ENCODE data around the gene ADCY2.

ADCY2 gene

DNA sequence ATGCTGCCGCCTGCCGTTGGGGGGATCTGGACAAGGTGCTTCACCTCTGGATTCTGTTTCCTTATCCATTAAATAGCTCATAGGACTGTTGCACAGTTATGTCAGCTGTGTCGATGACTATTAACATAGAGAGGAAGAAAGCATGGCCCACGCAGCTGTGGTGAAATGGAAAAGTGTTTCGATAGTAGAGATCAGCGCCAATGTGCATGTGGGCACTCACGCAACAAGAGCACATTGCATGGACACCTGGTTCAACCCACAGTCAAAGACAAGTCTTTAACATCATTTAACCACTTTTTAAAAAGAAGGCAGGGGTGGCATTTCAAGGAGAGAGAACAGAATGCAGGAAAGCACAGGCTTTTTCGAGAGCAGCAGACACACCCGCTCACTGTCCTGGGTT, 107.6 kb downstream of the ADCY2 start:
- no peak for DNase-seq (ENCODE audit: low spot score)

- DNase-seq (ENCODE audit: low spot score), result no peak
These were observed 119.5 kb downstream of the ADCY2 start for GRCh38 chr5:7515284-7515914.

DNA sequence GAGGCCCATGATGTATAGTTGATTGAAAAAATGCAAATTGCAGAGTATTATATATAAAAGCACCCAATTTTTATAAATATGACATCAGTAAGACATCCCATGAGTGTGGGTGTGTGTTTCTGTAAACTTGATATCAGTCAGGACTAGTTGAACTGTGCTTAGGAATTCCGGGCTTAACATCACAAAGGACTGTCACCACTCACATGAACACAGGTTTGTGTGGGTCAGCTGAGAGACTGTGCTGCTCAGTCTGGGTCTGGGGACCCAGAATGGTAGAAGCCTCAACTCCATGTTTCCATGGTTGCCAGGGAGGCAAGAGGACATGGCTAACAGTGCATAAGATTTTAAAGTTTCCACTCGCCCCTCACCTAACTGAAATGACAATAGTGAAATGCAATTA, 120.3 kb downstream of the ADCY2 start:
- no peak for DNase-seq (ENCODE audit: low spot score)

DNA sequence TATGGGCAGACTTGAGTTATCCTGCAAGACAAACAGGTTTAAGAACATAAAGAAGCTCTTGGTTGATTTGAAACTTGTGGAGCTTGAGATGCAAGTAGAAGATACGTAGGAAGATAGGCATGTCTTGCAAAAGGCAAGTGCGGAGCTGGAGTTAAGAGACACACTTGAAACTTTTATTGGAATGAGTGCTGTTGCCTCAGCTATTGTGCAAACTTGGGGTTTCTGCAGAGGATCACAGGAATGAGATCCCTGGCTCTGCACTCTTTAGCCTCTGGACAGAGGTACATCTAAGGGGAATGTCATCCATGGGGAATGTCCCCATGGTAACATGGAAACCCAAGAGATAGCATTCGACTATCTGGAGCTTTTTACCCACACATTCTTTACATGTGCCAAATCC, 121.1 kb downstream of the ADCY2 start:
- no peak for DNase-seq (ENCODE audit: low spot score)

DNA sequence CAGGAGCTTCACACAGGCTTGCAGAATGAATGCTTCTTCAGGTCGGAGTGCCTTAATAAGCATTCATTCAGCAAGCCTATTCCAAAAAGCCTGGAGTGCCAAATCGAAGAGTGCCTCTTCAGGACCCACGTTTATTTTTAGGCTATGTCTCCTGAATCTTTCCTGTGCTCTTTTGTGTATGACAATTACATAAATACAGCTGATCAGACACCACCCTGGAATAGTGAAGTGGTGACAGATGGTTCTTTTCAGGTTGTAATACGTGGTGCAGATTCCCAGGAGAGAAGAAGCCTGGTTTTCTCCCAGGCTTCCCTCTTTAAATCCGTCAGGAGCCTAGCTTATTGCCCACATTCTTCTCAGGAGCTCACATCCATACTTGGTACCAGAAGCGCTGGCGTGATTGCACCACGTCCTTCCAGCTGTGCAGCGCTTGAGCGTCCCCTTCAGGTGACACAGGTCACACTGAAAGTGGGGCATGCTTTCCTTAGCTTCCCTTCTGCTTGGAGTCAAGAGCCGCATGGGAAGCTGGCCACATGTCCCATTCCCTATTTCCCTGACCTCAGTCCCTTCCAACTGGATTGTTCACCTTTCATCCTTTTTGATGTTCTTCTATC, 123.1 kb downstream of the ADCY2 start:
- DNase-seq (ENCODE audit: low spot score), result peak; percentile 60

GRCh38 chr5:7519564-7519963, 123.6 kb downstream of the ADCY2 start:
- no peak for DNase-seq (ENCODE audit: low spot score)

DNA sequence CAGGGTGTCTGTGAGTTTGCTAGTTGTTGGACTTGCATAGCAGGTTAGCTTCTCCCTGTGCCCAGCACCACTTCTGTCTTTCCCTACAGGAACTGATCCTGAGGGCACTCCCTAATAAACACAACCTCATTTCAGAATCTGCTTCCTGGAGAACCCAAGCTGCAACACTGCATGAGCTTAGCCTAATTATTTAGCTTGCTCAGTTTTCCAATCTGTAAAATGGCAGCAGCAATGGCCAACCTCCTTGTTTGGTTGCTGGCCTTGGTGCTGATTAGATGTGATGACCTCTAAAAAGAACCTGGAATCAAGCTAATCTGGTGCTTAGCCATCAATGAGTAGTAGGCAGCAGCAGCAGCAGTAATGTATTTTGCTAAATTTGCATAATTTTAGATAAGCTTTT, 133.9 kb downstream of the ADCY2 start:
- no peak for DNase-seq (ENCODE audit: low spot score)

- no peak for DNase-seq (ENCODE audit: low spot score)
These were observed 138.0 kb downstream of the ADCY2 start for GRCh38 chr5:7533941-7534340.

- DNase-seq (ENCODE audit: low spot score), result no peak
These were observed 138.6 kb downstream of the ADCY2 start for GRCh38 chr5:7534505-7534904.

DNA sequence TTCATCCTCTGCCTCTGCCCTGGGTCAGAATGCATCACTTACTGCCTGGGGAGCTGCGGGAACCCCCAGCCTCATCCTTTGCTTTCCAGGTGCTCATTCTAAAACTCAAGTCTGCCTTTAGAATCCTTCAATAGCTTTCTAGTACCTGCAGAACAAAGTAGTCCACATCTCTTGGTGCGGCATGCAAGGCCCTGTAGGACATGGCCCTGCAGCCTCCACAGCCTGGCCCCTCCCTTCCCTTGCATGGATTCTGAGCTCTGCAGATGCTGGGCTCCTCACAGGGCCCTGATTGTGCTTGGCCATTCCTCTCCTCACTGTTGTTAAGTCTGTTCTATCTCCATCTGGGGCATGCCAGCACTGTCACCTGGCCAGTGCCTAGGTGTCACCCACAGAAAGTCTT, 141.6 kb downstream of the ADCY2 start:
- no peak for DNase-seq (ENCODE audit: low spot score)

GRCh38 chr5:7539571-7539970, 143.6 kb downstream of the ADCY2 start:
- DNase-seq (ENCODE audit: low spot score), result no peak

DNA sequence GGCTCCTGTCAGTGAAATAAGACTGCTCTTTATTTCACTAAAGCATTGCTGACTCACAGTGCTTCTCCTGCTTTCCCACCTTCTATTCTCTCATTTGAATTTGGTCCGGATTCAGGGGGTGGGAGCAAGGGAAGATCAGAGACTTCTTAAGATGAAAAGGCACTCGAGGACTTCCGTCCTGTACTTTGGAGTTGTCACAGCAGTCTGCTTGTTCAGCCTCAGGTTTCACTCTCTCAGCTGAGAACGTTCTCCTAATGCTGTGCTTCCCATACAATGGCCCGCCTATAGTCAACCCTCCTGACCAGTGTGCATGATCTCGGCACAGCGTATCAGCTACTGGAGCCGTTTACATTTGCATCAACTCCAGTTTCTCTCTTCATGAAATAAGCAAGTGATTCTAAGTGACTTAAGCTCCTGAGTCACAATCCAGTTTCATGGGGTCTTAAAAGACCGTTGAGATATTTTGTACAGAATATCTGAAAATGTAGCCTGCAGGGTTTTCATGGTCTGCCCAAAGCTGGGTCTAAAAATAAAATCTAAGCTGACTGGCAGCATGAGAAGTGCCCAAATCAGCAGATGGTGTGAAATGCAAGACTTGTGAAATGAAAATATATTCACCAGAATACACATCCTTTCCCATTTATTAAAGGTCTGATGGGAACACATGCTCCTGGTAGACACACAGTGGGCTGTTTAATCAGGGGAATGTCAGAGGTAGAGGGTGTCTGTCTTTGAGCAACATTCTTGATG, 145.0 kb downstream of the ADCY2 start:
- DNase-seq (ENCODE audit: low spot score), result no peak

- DNase-seq (ENCODE audit: low spot score), result no peak
These were observed 146.0 kb downstream of the ADCY2 start for GRCh38 chr5:7541898-7542297.

GRCh38 chr5:7546555-7546954, 150.6 kb downstream of the ADCY2 start:
- no peak for DNase-seq (ENCODE audit: low spot score)

DNA sequence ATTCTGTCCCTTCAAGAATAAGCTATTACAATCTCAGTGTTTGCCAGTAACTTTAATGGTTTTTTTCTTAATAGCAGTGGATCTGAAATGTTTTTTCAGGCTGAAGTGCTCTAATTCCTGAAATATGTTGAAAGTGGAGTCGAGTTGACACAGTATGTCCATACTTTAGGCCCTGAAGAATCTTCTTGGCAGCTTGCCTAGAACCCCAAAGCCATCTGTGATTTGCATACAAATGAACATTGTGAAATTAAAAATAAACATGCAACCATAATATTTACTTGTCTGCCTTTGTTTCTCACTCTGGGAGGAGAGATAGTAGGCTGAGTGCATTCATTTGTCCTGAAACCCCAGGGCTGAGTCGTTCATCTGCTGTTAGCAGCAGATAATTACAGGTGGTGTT, 152.7 kb downstream of the ADCY2 start:
- DNase-seq (ENCODE audit: low spot score), result no peak

GRCh38 chr5:7565559-7565958, 169.6 kb downstream of the ADCY2 start:
- DNase-seq (ENCODE audit: low spot score), result no peak

GRCh38 chr5:7576023-7576715, 180.2 kb downstream of the ADCY2 start:
- DNase-seq (ENCODE audit: low spot score), result peak; percentile 76

DNA sequence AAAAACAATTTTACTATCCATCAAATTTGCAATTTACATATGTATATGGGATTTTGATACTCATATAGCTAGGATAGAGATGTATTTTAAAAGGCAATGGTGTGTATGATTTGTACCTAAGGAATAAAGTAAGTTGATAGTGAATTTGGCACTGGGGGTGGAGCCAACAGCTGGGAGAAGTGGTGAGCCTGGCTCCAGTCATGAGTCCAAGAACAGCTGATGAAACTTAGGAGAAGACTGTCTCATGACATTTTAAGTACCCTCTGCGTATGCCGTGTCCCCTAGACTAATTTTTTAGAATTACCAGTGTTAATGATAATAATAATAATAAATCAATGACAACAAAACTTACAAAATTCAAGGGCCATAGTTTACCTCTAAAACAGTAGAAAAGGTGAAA, 181.4 kb downstream of the ADCY2 start:
- no peak for DNase-seq (ENCODE audit: low spot score)

GRCh38 chr5:7578071-7578470, 182.1 kb downstream of the ADCY2 start:
- DNase-seq (ENCODE audit: low spot score), result no peak

DNA sequence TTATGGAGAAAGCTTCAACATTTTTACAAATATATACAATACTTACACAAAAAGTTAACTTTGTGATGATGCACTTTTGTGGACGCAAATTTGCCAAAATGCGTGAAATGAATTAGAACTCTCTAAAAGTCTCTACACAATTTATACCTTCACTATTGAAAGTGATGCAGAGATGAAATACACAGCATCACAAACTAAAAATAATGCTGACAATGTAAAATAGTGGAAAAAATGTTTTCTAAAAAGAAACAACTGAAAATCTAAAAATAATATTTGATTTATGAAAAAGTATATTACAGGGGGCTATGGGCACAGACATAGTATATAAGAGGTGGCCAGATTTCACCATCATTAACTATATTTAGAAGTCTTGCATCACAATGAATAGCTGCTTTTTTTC, 188.8 kb downstream of the ADCY2 start:
- no peak for DNase-seq (ENCODE audit: low spot score)

DNA sequence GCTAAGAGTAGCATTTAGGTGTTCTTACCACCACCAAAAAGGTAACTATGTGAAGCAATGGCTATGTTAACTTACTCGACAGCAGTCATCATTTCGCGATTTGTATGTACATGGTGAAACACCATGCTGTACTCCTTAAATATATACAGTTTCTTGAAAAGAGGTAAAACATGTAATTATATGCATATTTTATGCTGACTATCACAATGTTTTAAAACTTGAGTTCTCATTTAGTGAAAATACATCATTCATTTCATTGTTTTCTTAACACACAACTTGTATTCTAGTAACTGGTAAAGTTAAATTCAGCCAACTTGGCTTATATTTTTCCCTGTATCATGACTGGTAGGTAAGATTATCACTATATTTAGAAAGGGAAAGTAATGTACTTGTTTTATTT, 189.9 kb downstream of the ADCY2 start:
- DNase-seq (ENCODE audit: low spot score), result no peak

DNA sequence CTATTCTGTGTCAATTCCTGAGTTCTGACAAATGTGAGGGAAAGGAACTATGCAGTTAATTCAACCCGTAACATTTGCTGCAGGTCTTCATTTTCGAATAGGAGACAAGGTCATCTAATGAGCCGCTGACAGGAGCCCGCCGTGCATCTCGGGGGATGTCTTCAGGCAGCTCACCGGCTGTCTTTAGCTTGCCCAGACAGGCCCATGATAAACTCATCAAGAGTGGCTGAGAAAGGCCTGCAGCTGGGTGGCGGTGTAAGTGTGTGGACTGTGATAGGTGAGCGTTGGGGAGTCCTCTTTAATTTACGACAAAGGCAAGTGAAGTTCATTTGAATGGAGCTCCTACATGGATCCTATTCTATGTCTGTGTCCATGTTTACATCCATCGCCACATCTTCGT, 190.5 kb downstream of the ADCY2 start:
- DNase-seq (ENCODE audit: low spot score), result no peak

DNA sequence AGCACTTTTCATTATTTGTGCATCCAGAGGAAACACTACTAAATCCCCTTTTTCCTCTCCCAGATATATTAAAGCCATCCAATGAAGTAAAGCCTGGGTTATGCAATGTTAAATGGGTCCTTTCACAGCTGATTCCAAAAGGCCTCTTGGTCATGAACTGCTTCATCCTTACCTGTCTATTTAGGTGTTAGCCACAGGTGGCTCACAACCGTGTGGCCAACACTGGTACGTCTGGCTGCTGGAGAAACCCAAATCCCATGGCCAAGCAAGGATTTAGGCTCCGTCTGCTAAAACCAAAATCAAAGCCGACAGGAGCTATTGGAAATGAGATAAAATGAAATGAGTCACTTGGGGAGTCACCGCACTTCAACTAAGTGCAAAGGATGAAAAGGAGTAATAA, 193.9 kb downstream of the ADCY2 start:
- no peak for DNase-seq (ENCODE audit: low spot score)
